GM18519 (cell line): Measurements from ENCODE around the gene TSPAN4.

Source experiments
- ATAC-seq: cut with Tn5 transposase; IDR thresholded peaks from one replicate; pipeline ENCODE4 v1.9.1; 2021; ENCODE audit warnings: mild to moderate bottlenecking, moderate library complexity; ENCODE audit not compliant: unreplicated experiment, low FRiP score

The TSPAN4 gene, protein sequence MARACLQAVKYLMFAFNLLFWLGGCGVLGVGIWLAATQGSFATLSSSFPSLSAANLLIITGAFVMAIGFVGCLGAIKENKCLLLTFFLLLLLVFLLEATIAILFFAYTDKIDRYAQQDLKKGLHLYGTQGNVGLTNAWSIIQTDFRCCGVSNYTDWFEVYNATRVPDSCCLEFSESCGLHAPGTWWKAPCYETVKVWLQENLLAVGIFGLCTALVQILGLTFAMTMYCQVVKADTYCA

DNA sequence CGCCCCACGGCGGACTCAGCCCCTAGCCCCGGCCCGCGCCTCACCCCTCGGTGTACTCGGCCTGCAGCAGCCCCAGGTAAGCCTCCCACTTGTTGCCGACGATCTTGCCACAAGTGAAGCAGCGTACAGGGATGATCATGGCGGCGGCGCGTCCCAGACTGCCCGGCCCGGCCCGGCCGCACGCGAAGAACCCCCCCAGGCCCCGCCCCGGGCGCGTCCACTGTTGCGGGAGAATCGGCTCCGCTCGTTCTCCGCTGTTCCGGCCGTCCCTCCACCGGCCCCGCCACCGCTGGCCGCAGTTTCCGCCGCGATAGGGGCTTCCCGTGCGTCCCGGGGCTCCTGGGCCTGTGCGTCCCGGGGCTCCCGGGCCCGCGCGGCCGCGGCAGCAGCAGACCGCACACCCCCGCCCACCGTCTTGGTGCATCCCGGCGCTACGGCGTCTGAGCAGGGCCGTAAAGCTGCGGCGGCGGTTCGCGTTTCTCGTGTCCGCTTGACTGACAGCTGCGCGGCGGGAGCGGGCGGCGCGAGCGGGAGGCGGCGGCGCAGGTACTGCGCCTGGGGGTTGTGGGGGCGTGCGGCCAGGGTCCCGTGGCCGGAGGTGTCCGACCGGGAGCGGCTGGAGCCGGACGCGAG lies at the start of gene TSPAN4, which contains the start of gene POLR2L:
Gene TSPAN4, plus strand, starts transcription at position 483 of the 633 bp plus-strand sequence. CDS start 7,453 bp downstream, outside the sequence.
Gene POLR2L, minus strand, starts transcription at position 160 of the 633 bp plus-strand sequence. Its CDS starts 21 bp downstream, at position 139.
- peak; percentile 46 for ATAC-seq

DNA sequence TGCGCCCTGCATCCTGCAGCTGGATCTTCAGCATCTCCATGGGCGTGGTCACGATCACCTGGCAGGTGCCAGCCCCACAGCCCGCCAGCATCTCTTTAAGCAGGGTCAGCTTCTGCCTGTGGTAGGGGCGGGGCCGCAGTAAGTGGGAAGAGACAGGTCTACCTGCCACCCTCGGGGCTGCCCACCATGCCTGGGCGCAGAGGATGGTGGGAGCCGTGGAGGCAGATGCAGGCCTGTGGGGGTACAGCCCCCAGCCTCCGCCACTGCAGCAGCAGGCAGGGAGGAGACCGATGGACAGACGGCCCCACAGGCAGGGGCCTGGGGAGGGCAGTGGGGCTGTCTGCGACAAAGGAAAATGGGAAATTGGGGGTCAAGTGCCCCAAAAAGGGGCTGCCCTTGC lies 49.8 kb upstream of the TSPAN4 start:
- no peak for ATAC-seq

DNA sequence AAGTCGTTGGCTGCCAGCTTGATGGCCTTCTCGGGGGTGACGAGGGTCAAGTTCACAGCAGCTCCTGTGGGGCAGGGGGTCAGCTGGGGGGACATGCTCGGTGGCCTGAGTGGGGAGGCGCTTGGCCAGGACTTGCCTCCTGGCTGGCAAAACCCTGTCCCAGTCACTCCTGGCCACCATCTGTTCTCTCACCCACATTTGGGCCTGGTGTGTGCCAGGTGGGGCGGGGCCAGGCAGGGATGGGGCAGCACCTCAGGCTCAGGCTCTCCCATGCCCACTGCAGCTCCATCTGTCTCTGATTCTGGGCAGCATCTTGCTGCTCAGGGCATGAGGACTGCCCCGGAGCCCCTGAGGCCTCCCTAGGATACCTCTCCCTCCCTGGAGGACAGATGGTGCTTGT lies 49.1 kb upstream of the TSPAN4 start:
- no peak for ATAC-seq

DNA sequence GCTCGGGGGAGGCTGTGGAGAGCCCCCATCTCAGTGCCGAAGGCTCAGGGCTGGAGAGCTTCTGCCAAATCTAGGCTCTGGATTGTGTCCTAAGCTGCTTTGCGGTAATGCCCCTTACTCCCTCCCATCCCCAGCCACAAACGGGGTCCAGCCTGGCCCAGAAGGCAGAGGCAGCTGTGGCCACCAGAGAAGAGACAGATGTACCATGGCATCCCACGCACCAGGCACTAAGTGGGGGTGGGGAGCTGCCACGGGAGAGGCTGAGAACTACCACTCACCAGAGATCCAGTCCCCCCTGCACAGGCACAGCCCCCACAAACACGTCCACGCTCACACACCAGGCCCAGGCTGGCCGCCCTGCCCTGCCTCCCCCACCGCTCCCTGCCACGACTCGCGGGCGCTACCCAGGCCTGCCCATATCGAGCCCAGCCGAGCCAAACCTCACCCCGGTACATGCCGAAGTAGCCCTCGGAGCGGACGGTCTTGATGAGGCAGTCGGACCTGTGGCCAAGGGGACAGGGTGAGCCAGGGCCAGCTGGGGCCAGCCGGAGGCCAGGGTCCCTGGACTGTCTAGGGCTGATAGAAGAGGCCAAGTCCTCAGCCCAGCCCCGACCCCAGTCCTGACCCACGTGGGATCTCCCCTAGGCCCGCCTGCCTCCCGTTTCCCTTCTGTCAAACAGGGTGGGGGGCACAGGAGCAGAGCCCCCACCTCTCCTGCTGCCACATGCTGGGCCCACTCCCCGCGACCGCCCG lies 48.5 kb upstream of the TSPAN4 start:
- no peak for ATAC-seq

DNA sequence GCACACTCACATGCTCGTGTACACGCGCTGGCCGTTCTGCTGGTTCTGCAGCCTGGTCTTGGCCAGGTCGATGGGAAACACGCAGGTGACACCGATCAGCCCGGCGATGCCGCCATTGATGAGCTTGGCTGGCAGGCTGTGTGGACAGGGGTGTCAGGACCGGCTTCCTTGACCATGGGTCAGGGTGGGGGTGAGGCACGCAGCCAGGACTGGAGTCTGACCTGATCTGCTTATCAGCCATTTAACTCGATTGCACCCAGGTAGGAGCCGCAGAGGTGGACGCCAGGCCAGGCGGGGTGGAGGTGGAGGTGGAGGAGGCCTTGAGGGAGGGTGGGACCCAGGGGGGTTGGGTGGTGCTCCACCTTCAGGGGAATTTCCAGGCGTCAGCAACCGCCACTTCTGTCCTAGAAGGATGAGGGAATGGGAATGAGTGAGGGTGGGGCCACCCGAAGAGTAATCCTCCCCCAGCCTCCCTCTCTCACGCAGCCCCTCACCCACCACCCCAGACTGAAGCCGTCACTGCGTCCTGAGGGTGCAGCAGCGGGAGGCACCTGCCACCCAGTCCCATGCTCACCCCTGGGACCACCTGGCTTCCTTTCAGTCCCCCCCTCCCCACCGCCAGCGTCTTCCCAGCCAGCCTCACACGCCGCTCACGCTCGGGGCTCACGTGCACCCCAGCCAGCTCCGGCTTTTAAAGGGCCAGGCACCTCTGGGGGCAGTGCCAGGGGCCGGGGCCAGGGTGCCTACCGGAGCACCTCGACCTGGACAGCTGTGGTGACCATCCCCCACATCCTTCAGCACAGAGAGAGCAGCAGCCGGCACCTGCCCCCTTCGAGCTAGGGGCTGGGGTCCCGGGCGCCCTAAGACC lies 47.7 kb upstream of the TSPAN4 start:
- no peak for ATAC-seq

DNA sequence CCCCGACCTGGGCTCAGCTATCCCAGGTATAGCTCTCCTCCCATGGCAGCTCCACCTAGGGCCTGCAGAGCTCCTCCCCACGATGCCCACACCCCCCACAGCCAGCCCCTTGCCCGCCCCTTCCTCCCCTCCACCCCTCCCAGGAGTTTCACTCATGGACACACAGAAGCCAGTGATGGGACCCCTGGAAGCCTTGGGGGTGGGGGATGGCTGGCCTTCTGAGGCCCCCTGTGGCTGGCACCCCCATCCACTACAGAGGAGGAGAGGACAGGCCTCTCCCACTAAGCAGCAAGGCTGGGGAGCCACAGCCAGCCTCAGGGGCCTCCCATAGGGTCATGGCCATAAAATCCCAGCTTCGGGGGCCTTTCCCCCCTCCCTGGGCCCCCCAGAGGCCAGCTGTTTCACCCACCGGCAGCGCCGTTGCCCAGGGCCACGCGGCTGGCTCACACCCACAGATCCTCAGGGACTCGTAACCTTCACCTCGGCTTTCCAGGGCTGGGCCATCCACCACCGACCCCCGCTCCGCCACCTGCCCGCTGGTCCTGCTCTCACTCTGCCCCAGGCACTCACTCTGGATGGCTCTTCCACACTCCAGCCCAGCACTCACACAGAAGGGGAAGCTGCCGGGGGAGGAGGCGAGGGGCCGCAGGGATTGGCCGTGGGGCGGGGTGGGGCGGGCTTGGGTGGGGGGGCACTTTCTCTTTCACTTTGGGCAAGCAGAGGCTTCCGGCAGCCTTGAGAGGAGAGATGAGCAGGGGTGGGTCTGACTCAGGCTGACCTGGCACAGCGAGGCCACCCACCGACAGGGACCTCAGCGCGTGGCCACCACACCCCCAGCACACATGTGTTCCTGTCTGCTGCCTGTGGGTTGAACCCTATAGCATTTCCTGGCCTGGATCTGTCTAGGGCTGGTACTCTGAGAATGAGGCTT lies 46.8 kb upstream of the TSPAN4 start:
- ATAC-seq, result no peak

DNA sequence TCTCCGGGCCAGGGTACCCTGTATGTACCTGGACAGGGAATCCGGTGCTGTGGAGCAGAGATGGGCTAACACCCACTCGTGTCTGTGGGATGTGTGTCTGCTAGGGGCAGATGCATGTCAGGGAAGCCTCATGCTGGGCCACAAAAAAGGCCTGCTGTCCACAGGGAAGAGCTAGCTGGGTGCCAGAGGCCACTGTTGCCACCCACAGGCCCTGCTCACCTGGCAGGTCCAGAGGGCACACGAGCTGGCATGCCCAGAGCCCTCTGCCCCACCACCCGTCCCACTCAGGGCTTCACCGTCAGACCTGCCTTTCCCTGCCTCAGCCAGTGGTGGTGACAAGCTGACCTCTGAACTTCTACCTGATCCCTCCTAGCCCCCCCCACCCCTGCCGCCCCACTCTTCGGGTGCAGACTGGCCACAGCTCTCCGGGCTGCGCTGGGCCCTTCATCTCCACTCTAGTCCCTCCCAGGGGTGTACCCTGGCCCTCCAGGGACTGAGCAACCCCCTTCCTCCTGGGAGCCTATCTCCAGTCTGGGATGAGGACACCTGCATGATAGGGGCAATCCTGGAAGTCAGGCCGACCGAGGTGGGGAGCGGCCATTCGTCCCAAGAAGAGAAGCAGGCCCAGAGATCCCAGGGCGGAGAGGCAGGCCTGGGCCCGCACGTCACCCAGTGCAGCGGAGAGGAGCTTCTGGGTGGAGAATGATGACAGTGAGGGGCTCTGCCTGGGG lies 45.9 kb upstream of the TSPAN4 start:
- ATAC-seq, result no peak

DNA sequence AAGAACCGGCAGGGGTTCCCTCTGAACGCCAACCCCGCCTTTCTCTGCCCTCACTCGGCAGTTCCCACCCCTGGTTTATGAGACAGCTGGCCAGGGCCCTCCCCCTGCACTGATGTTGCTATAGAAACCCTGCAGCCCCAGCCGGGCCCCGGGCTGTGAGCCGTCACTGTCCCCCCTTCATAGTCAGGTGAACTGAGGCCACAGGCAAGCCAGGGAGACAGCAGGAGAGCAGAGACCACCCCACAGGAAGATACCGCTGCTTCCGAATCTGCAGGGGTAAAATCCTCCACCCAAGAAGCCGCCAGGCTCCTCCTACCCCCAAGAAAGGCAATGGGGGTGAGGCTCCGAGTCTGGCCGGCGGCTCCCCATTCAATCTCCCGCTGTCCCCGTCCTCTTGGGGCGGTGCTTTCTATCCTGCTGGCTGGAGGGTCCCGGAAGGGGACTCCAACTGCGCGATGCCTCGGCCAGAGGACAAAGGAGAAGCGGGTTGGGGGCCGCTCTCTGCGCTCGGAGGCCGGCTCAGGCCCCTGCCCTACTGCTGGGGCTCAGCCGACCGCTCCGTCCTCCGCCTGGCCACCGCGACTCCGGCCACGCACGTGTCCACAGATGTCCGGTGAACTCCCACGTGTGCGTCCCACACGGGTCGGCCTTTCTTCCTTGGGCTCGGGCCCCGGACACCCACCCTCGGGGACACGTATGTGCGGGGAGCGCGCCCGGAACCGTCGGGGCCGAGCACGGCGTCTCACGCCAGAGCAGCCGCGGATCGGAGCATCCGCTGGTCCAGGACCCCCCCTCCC lies 45.2 kb upstream of the TSPAN4 start:
- ATAC-seq, result peak; percentile 20

DNA sequence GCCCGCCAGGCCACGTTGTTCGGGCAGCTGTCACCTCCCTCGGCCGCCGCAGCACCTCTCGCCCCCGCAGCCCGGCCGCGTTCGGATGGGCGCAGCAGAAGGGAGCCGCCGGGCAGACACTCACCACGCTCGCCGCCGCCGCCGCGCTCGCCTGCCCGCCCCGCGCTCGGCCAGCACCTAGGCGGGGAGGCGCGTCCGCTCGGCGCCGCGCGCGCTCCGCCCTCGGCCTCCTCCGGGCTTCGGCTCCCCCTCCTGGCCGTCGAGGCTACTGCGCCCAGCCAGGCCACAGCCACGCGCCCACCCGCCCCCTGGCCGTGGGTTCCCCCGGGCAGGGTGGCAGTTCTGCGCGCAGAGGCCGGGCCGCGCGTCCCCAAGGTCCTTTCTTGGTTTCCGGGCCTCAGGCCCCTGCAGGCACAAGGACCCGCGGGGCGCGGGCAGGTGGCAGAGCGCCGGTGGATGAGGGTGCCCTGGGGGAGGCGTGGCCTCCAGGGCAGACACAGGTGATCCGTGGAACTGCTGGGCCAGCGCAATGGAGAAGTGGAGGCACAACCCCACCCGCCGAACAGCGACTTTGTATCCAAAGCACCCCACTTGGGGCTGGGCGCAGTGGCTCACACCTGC lies 44.4 kb upstream of the TSPAN4 start, which contains the start of gene SLC25A22:
Gene SLC25A22, minus strand, starts transcription at position 189 of the 621 bp plus-strand sequence. CDS start 3,275 bp downstream, outside the sequence.
- peak; percentile 42 for ATAC-seq

DNA sequence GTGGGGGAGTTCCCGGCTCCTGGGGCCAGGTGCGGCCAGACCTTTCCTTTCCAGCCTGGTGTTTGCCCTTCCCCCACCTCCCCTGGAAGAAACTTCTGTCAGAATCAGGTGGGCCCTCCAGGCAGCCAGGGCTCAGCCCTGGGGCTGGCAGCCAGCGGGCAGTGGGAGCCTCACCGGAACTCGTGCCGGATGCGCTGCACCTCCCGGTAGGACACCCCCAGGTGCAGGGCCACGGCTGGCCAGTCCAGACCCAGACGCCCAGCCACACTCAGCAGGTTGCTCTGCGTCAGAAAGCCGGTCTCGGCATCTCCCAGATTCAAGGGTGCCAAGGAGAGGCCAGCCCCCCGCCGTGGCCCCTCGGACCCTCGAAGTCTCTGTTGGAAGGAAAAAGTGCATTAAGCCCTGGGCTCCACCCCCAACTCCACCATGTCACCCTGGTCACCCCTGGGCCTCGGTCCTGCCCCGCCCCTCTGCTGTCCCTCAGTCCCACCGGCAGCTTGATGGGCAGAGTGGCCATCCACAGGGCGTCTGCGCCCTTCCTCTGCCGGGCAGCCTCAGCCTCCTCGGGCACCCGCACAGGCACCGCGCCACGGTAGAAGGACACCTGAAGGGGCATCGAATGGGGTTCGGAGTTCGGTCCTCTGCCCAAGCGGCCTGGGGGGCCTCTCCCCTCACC lies 42.9 kb upstream of the TSPAN4 start:
- ATAC-seq, result no peak

DNA sequence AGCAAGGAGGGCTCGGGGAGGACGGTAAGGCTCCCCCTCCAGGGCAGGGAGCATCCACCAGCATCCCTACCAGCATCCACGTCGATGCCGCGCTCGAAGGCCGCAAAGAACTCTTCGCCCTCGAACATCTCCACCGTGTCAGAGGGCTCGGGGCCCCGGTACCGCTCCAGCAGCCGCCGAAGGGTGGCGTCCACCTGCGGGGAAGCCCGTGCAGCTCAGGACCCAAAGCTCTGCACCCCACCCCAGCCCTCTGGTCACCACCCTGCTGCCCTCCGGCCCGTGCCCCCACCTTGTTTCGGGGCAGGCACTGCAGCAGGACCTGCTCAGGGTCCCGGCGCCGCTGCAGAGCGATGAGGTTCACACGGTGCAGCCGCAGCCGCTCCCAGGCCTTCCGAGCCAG lies 42.2 kb upstream of the TSPAN4 start:
- no peak for ATAC-seq

DNA sequence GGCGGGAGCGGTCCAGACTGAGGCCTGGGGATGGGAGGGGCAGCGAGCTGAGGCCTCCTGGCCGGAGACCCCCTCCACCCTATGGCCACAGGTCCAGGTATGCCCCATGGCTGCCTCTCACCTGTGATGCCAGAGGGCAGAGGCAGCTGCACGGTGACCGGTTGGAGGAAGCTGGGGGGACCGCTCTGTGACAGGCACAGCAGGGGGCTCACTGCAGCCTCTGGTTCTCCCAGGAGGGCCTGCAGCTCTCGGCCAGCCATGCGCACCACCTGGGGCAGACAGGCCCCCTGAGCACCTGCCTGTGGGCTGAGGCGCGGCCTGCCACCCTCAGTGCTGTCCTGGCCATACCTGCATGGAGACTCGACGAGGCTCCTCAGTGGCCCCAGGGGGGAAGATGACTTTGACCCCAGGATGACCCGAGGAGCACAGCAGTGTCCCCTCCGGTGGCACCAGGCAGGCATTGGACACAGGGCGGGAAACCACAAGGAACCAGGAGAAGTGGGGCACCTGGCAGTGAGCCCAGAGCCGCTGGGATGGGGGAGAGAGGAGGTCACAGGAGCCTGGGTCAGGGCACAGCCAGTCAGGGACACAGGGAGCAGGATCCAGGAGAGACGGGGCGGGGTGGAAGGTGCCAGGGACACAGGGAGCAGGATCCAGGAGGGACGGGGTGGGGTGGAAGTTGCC lies 41.4 kb upstream of the TSPAN4 start:
- ATAC-seq, result no peak

DNA sequence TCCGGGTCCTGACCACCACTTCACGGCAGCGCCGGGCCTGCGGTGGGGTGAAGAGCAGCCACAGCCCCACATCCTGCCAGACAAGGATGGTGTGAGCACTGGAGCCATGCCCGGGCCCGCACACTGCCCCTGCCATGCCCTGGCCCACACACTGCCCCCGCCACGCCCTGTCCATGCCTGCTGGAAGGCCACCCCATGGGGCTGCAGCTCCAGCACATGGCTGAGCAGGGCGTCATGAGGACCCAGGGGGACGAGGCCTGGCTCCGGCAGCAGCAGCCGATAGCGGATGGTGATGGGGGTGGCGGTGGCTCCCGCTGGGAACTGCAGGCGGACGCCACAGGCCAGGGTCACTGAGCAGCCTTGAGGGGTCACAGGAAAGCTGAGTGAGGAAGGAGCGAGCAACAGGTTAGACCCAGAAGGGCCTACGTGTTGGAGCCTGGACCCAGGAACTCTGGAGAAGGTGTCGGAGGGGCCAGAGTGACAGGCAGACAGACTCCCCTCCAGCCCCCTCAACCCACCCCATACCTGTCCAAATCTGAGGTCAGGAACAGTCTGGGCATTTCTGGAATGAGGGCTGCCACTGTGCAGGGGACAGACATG lies 40.5 kb upstream of the TSPAN4 start:
- ATAC-seq, result no peak

DNA sequence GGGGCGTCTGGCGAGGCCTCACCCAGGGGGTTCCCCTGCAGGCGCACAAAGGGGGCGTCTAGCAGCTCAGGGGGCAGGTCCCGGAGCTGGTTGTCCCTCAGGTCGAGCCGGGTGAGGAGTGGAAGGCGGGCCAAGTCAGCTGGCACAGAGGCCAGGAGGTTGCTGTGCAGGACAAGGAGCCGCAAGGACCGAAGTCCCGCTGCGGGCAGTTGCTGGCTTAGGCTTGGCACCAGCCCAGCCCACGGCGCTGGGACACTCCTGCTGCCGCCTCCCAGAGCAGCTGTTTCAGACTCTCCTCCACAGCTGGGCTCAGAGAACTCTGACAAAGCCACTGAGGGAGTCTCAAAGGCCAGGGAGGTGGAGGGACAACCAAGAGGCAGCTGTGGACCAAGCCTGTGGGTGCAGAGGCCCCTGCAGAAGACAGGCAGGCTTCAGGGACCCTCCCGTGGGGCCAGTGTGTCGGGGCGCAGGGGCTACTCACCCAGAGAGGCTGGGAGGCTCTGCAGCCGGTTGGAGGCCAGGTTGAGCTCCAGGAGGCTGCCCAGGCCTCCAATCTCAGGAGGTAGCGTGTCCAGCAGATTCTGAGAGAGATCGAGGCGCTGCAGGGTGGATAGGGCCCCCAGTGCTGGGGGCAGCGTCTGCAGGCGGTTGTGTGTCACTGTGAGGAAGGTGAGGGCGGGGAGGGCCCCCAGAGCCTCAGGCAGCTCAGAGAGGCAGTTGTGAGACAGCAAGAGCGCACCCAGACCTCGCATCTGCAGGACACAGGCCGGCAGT lies 39.8 kb upstream of the TSPAN4 start:
- ATAC-seq, result no peak

DNA sequence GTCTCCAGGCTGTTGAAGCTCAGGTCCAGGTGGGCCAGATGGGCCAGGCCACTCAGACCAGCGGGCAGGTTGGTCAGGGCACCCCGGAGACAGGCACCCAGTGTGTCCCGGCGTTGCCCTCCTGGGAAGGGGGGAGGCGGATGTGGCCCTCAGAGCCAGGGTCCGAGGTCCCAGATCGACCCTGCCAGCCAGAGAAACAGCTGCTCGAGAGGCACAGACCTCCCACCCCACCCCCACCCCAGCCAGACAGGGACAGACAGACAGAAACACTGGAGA lies 39.2 kb upstream of the TSPAN4 start:
- ATAC-seq, result no peak
